NCI-H2196 (cell line): Measurements from ENCODE around the gene ARHGAP26.

ENCODE experiments used
- DNase-seq: peaks from one replicate; lab custom pipeline; 2025; ENCODE audit not compliant: unreplicated experiment; lab: John Stamatoyannopoulos, UW

ARHGAP26 gene

DNA sequence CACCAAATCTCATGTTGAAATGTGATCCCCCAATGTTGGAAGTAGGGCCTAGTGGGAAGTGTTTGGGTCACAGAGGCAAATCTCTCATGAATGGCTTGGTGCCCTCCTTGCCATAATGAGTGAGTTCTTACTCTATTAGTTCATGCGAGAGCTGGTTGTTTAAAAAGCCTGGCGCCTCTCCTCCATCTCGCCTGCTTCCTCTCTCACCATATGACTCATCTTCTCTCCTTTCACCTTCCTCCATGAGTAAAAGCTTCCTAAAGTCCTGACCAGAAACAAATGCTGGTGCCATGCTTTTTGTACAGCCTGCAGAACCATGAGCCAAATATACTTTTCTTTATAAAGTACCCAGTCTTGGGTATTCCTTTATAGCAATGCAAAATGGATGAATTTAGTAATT, 20.9 kb upstream of the ARHGAP26 start:
- no peak for DNase-seq

DNA sequence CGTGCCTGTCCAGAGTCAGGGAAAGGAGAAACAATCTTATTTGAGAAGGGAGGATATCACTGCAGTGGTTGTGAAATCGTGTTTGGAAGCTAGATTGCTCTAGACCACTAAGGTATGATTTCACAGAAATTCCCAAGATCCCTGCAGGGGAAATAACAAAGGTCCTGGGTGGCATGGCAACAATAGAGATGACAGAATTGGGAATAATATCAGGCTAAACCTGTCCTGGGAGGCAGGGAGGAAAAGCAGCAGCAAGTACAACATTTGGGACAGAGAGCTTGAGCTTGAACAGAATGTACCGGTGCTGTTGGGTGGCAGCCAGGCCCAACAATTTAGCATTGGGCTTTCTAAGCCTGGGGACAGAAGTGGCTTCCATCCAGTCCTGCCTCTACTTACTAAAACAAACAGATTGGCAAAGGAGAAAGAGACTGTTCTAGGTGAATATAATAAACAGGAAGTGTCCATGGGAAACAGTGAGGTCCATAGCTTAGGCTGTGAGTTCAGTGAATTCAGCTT, 17.0 kb upstream of the ARHGAP26 start:
- no peak for DNase-seq

DNA sequence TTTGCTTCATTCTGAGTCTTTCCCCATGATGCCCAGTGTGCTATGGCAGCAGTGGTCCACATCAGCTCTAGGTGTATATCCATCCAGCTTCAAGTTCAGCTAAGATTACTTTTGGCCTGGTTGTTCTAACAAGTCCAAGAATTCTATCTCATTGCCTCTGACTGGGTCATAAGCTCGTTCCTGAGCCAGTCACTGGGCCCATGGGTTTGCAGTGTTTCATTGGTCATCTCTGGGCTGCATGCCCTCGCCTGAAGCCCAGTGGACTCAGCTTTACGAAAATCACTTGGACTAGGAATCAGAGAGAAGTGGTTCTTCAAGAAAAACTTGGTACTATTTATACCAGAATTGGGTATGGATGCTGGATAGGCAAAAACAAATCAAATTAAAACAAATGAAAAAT, 16.1 kb upstream of the ARHGAP26 start:
- no peak for DNase-seq

DNA sequence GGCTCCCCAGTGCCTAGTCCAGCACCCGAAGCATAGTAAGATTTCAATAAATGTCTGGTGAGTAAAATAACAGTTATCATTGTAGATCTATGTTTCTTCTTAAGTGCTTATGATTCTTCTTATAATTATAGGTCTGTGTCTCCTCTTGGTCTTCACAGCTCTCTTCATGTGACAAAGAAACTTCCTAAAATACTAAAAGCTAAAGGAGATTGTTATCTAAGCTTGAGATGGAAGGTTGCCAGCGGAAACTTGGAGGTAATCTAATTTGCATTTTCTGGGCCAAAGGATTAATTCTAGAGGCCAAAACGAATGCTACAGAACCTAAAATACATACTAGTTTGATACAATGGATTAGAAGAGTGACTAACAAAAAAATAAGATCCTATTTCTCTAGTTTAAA, 13.6 kb upstream of the ARHGAP26 start:
- DNase-seq = no peak

DNA sequence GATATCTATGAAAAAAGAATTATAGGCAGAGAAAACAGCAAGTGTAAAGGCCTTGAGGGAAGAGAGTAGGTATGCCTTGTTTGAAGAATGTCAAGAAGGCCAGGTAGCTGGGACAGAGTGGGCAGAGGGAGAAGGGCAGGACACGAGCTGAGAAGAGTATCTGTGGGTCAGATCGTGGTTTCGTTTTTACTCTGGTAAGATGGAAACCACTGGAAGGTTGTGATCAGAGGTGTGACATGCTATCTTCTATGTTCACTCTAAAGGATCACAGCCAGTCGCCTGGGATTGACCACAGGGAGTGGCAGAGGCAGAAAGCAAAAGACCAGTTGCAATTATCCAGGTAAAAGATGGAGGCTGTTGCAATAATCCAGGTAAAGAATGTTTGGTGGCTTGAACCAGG, 12.6 kb upstream of the ARHGAP26 start:
- DNase-seq = no peak

DNA sequence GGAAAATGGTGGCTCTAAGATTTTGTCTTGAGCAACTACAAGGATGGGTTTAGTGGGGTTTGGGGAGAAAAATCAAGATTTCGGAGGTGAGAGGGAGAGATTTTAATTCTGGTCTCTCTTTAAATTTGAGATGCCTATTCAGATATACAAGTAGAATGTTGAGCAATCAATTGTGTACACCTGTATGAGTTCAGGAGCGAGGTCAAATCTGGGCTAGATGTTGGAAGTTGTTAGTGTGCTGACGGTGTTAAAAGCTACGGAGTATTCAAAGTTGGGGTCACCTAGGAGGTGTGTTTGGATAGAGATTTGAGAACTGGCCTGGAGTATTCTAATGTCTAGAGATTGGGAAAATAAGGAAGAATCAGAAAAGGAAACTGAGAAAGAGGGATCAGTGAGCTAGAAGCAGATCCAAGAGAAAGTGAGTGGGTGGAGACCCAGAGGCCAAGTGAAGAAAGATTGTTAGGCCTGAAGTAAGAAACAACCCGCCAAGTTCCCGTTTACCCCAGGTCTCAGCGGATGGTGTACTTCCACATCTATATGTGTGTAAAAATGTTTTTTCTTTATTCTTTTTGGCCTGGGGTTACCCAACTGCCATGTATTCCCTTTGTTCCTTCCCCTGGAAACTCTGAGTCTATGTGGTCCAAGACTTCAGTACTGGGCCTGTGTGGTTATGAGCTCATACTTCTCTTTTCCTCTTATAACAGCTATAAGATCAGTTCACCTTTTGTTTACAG, 11.9 kb upstream of the ARHGAP26 start:
- DNase-seq = no peak

DNA sequence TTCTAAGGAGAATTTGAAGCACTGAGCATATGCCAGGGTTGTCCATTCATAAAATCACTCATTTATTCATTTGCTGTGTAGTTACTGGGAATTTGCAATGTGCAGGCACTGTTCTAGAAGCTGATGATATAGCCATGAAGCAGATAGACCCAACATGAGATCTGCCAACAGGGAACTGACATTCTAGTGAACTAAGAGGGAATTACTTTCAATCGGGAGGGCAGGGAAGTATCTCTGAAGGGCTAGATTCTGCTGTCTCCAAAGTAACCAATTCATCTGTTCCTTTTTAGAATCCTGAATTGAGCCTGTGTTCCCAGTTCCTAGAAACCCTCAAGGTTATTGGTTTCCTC, 11.4 kb upstream of the ARHGAP26 start:
- no peak for DNase-seq

DNA sequence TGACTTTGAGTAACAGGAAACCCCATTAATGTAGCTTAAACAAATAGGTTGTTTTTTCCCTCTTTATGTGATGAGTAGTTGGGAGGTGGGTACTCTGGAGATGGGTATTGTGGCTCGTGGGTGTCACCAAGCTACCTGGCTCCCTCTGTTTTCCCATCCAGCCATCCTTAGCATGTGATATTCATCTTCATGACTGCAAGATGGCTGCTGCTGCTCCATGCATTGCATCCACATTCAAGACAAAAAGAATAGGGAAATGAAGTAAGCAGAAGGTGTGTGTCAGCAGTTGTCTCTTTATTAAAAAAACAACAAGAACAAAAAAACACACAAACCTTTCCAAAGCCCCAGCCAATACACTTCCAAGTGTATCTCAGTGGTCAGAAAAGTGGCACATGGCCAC, 6.5 kb upstream of the ARHGAP26 start:
- DNase-seq = no peak

DNA sequence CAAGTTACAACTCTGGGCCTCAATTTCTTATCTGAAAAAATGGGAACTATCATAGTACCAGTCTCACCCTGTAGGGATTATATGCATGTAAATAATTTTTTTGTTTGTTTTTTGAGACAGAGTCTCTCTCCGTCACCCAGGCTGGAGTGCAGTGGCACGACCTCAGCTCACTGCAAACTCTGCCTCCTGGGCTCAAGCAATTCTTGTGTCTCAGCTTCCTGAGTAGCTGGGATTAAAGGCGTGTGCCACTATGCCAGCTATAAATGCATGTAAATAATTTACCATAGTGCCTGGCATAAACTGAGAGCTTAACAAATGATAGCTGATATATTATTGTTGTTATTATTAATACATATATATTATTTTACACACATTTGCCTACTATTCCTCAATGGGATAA, 3.0 kb upstream of the ARHGAP26 start:
- no peak for DNase-seq

DNA sequence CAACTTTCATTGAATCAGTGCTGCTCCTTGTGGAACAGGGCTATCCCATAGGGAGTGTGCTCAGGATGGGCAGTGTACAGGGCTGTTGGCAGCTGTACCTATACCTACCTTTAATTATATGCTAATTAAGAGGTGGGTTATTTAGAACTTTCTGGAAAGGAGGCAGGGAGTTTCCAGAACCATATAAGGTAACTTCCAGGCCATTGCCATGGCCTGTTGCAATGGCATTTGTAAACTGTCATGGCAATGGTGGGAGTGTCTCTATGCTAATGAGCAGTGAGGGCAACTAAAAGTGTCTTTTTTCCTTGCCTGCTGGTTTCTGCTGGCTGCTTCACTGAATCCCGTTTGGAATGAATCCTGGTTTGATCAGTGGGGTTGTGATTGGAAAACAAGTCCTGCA, 2.3 kb upstream of the ARHGAP26 start:
- DNase-seq = no peak

DNA sequence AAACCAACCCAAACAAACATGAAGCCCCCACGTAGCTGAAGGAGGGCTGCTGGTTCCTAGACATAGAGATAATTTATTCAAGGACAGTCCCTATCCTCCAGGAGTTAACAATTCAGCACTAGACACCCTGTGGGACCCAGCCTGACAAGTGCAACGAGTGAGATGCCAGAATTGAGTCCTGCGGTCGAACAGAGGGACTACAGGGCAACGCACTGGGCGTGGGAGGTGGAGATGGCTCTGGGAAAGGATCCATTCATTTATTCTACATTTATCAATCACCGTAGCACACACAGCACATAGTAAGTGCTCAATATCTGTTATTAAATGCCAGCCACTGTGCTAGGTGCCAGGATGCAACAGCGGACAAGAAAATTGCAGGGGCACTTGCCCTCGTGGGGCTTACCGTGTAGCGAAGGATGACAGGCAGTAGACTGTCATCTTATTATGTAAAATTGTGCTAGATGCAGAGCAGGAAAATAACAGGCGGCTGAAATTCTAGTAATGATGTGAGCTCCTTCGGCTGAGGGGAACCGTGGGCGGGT, 855 bp upstream of the ARHGAP26 start:
- DNase-seq = no peak

DNA sequence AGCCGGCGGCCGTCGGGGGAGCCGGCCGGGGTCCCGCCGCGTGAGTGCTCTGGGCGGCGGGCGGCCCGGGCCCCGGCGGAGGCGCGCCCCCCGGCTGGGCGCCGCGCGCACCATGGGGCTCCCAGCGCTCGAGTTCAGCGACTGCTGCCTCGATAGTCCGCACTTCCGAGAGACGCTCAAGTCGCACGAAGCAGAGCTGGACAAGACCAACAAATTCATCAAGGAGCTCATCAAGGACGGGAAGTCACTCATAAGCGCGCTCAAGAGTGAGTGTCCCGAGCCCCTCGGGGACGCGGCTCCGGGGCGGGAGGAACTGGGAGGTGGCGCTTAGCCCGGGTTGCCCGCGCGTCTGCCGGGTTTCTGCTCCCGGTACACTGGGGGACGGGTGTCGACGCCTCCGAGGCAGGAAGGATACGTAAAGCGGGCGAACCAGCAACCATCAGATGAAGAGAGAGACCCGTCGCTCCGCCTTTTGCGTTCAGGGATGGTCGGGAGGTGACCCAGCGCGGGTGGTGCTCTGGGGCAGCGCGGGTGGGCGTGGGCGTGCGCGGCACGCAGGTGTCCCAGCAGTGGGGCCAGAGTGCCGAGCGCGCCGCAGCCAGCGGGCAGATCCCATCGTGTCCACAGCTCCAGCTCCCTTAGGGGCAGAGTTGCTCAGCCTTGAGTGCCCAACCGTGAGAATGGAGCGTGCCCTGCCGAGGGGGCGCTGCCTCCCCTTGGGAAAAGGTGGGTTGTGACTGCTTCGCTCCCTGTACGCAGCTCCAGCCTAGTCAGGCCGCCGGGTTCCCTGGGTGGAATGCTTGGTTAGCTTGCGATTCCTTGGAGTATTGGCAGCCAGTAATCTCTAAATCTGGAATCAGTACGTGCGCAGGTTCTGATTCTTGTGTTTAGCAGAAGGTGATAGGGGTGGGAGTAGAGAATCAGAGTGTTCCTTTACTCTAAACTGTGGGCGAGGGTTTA, 753 bp downstream of the ARHGAP26 start:
- DNase-seq = no peak

DNA sequence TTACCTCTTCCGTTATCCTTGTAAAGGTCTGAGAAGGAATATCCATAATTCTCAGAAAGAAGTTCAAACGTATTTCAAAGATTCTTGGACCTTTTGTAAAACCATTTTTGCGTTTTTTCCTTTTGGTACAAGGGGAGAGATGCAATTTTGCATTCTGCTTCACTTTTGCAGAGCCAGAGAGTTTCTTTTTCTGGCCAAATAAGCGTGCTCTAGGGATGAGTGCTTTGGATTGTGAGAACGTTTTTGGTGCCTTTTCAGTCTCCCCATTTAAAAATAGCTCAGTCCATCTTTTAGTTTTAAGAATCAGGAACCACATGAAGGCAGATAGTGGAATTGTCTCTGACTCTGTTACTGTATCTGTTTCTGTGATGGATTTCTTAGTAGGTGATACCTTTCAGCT, 1.5 kb downstream of the ARHGAP26 start:
- DNase-seq = no peak

DNA sequence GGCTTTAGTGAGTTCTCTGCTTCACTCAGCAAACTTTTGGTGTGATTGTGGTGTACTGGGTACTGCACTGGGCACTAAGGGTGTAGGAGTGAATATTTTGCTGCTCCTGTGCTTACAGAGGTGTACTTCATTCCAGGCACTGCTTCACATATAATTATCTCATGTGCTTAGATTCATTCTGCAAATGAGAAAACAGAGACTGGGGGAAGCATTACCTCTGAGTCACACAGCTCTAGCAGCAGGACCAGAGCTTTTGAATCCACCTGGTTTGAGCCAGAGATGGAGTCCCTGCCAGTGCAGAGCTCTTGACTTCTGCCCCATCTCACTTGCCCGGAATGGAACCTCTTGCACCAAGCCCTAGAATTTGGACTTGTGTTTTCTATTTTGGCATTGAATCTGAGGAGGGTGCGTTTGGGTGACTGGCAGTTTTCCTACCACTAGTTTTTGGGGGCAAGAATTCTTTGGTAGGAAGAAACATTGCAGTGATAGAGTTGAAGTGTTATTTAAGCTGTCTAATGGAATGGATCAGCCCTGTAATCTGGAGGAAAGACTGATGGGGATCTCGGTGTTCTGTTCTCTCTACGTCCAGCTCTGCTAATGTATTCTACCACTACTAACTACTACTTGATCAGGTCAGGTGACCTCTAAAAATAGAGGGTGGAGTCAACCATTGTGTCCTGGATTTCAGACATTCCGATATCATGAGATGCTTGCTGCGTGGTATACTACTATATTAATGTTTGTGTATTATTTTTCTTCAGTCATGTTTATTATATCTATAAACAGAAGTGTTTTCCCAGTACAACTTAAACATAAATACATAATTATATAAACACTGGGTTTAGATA, 2.5 kb downstream of the ARHGAP26 start:
- DNase-seq = no peak

DNA sequence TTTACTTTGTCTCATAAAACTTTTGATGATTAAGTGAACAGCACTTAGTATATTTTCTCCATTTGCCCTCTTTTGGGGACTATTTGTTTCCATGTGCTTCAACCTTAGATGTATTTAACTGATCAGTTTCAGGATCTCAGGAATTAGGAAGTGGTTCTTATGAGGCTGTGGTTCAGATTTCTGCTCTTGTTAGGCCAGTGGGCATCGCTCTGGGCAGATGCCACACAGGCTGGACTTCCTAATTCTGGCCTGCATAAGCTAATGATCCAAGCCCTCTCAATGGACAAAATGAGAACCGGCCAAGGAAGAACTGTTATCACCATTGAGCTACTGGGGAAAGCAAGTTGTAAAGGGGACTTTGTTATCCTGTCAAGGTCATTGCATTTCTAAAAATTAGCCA, 6.9 kb downstream of the ARHGAP26 start:
- no peak for DNase-seq

DNA sequence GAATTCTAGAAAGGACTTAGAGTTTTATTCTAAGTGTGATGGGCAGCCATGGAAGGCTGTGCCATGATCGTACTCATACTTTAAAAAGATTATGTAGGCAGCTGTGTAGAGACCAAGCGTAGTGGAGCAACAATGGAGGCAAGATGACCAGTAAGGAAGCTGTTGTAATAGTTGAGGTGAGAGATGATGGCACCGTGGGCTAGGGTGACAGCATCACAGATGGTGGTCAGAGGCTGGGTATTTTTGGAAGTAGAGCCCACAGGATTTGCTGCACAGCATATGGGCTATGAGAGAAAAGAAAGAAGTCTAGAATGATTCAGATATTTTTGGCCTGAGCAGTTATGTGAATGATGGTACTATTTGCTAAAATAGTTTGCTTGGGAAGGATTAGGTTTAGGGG, 7.7 kb downstream of the ARHGAP26 start:
- DNase-seq = no peak

DNA sequence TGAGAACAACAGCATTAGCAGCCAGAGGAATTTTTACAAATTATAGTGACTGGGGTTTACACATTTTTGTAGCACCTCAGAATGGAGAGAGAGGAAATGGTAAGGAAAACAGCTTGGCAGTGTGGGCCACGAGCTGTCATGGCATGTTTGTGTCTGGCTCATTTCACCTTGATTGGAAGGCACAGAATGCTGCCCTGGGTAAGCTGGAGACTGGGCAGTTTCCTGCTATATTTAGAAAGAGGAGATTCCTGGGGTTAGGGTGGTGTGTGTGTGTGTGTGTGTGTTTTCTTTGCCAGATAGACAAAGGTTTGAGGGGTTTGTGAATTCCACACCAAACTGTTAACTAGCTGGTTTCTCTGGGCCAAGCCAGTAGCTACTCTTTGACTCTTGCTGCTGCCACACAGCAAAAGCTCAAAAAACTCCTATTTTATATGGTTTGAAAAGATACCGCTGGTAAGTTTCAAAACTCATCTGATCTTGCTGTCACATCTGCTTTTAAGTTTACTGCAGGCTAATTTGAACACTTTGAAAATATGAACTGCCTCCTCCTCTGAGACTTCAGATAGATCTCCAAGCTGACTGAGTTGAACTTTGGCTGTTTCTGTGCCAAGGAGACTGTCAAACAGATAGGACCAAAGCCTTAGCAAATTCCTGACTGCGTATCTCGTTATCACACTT, 9.1 kb downstream of the ARHGAP26 start:
- no peak for DNase-seq

DNA sequence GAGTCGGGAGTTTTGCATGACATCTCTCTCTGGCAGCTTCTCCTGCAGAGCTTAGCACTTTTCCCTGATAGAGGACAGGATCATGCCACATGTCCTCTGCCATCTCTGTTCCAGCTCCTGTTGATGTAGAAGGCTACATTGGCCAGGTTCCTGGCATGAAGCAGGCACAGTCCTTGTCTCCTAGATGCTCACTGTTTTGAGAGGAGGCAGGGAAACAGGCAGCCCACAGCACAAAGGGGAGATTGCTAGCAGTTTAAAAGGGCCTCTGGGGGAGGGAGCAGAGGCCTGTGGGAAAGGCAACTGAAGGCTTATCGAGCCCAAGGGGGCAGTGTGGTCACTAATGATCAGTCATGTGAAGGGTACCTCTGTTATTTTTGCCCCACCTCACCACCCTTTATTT, 10.7 kb downstream of the ARHGAP26 start:
- no peak for DNase-seq

DNA sequence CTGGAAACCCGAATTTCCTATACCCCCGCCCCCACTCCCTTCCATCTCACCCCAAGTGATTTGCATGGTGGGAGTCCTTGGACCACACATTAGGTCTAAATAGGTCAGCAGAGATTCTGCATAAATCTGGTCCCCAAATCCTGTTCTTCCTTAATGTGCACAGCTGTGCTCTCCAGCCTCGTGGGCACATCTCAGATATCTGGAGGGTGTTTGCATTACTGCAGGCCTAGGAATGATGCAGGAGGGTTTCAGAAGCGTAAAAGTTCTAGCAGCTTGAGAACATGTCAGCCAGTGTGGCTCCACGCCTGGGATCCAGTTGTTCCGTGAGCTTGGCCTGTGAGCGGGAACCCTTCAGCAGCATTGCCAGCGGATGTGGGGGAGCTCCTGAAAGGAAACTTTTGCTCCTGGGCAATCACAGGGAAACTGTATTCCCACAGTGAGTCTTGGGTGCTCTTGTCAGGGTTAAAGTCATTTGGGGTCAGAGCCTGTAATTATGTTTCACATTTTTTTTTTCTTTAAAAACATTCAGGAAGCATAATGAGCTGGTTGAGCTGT, 12.9 kb downstream of the ARHGAP26 start:
- no peak for DNase-seq
